Measurements from ENCODE around the gene APOA1. TPM values are rescaled to one million over a fixed set of nuclear protein-coding genes. Genes with fewer than 3 reads are reported as not detected.

The APOA1 gene
- total RNA-seq (2022; extraction: Qiagen RNA extraction), result 0.23 to 0.40 TPM in 2 of 5 replicates, not detected in the others

DNA sequence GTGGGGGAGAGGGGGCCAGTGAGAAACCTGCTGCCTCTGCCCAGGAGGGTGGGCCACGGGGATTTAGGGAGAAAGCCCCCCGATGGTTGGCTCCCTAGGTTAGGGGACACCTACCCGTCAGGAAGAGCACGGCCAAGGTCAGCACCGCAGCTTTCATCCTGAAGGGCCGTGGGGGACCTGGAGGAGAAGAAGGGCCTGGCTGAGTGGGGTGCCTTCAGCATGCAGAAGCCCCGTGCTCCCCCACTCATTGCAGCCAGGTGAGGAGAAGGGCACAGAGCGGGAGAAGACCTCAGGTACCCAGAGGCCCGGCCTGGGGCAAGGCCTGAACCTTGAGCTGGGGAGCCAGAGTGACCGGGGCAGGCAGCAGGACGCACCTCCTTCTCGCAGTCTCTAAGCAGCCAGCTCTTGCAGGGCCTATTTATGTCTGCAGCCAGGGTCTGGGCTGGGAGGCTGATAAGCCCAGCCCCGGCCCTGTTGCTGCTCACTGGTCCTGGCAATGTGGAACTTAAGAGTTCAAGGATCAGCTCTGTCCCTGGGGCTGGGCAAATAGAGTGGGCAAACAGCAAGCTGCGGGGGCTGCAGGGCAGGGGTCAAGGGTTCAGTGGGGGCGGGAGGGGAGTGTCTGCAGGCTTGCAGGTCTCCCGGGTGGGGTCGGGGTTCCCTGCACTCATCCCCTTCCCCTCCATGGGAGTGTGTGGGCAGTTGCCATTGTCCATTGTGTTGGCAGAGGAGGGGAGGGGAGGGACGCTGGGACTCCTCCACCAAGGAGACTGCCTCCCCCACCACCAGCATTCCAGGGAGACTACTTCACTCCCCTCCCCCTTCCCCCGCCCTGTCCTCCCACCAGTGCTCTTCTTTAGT, at the start of gene APOA1:
Gene APOA1, minus strand, starts transcription at position 392 of the 861 bp plus-strand sequence. Its CDS starts 235 bp downstream, at position 157.

DNA sequence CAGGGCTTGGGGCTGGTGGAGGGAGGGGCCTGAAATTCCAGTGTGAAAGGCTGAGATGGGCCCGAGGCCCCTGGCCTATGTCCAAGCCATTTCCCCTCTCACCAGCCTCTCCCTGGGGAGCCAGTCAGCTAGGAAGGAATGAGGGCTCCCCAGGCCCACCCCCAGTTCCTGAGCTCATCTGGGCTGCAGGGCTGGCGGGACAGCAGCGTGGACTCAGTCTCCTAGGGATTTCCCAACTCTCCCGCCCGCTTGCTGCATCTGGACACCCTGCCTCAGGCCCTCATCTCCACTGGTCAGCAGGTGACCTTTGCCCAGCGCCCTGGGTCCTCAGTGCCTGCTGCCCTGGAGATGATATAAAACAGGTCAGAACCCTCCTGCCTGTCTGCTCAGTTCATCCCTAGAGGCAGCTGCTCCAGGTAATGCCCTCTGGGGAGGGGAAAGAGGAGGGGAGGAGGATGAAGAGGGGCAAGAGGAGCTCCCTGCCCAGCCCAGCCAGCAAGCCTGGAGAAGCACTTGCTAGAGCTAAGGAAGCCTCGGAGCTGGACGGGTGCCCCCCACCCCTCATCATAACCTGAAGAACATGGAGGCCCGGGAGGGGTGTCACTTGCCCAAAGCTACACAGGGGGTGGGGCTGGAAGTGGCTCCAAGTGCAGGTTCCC, 7.8 kb downstream of the APOA1 start, which contains the start of gene APOC3:
Gene APOC3, plus strand, starts transcription at position 383 of the 659 bp plus-strand sequence. CDS start 676 bp downstream, outside the sequence.

DNA sequence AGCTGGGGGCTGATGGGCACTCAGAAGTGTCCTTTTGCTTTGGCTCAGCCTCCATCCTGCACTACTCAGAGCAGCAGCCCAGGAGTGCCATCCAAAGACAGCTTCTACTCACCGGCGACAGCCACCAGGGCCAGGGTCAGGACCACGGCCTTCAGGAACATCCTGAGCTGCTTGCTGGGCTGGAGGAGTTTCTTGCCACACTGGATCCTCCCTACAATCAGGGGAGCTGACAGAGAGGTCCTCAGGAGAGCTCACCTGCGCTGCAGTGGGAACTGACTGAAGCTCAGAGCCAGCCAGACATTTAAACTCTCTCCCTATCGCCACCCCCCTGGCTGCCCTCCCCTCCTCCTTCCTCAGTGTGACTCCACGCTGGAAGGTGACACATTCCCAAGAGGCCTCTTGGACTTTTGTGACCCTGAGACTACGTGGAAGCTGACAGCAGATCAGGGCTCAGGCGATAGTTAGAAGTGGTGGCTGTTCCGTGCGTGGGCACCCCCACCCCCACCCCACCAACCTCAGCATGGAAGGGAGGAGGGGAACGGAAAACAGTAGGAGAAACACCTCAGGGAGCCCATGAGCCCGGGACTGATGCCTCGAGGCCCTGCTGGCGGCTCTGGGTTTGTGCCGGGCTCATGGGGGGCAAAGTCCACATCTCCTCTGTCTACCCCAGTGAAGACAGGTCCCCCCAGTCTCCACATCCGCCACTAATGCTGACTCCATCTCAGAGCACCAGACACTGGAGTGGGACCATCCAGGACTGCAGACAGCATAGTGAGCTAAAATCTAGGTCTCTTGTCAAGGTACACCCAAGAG, 14.2 kb downstream of the APOA1 start, which contains the start of gene APOA4:
Gene APOA4, minus strand, starts transcription at position 274 of the 813 bp plus-strand sequence. Its CDS starts 113 bp downstream, at position 161.

DNA sequence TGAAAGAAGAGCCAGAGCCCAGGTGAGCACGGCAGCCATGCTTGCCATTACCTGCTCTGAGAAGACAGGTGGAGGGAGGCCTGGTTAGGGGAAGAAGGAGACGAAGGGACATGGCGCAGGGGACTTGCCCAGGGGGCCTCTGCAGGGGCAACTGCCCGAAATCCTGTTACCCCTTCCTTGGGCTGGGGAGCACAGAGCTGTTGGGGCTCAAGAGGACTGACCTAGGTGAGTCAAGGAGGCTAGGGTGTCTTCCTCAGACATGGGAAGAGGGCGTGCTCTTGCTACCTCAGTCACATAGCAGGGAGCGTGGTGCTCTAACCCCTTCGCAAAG, 45.6 kb downstream of the APOA1 start, which contains the start of gene APOA5:
Gene APOA5, minus strand, starts transcription at position 67 of the 331 bp plus-strand sequence. Its CDS starts 19 bp downstream, at position 48.

DNA sequence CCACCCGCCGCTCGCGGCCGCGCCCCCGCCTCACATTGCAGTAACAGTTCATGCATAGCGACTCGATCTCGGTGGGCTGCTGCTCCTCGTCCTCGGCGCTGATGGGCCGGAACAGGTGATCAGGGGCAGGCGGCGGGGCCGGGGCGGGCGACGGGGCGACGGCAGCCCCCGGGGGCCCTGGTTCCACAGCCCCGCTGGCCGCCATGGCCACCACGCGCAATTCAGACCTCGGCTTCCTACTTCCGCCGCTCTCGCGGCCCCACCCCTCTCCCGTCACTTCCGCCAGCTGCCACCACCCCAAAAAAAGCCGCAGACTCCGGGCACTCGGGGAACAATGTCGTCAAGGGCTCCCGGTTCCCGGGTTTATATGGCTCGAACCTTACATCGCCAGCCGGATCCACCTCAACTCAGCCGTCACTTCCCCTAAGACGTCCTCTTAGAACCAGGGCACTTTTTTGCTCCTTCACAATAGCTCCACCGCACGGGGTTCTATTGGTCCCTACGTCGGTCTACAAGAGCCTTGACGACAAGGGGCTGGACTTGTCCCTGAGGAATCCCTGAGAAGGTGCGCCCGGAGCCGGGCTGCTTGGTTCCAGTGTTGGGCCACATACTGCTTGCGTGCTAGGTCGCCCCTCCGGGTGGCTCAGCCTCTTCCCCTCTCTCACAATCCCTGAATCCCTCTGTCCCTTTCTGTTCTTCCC, 49.5 kb downstream of the APOA1 start, which contains the start of gene ZPR1:
Gene ZPR1, minus strand, starts transcription at position 238 of the 701 bp plus-strand sequence. Its CDS starts 33 bp downstream, at position 205.

Other genes with a start within 250 kb of the APOA1 start
- gene BUD13, start 64.6 kb downstream of the APOA1 start, total RNA-seq (2022; extraction: Qiagen RNA extraction), result 11.9 to 12.4 TPM (median 12.2 TPM) in 5 replicates
- 52.0 to 60.1 TPM (median 53.6 TPM) in 5 replicates for gene ZPR1, start 49.6 kb downstream of the APOA1 start, total RNA-seq (2022; extraction: Qiagen RNA extraction)
- not detected in 5 replicates for gene APOA5, start 45.7 kb downstream of the APOA1 start, total RNA-seq (2022; extraction: Qiagen RNA extraction)
- gene APOA4, start 14.3 kb downstream of the APOA1 start, total RNA-seq (2022; extraction: Qiagen RNA extraction), result not detected in 5 replicates
- not detected in 5 replicates for gene APOC3, start 7.7 kb downstream of the APOA1 start, total RNA-seq (2022; extraction: Qiagen RNA extraction)